ENCODE results near the gene PLA2R1.

- TF ChIP-seq, protein P1, sequence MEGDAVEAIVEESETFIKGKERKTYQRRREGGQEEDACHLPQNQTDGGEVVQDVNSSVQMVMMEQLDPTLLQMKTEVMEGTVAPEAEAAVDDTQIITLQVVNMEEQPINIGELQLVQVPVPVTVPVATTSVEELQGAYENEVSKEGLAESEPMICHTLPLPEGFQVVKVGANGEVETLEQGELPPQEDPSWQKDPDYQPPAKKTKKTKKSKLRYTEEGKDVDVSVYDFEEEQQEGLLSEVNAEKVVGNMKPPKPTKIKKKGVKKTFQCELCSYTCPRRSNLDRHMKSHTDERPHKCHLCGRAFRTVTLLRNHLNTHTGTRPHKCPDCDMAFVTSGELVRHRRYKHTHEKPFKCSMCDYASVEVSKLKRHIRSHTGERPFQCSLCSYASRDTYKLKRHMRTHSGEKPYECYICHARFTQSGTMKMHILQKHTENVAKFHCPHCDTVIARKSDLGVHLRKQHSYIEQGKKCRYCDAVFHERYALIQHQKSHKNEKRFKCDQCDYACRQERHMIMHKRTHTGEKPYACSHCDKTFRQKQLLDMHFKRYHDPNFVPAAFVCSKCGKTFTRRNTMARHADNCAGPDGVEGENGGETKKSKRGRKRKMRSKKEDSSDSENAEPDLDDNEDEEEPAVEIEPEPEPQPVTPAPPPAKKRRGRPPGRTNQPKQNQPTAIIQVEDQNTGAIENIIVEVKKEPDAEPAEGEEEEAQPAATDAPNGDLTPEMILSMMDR (conservative IDR thresholded peaks at IDR 0.05 in 1 of 2, IDR thresholded peaks at IDR 0.05 in 1 of 2; ENCODE audit: low read depth in 1 of 2, low read length in 2 of 2) = no peak
- no peak for TF ChIP-seq EZH2 (IDR thresholded peaks at IDR 0.05; ENCODE audit: low read length, missing control alignments)
Measured at GRCh38 chr2:160006475-160006874, 55.9 kb downstream of the PLA2R1 start.

Measured in fibroblast of lung (primary cell).